22Rv1 (cell line): ENCODE results near the gene COX5A.

Experiments used
- CTCF ChIP-seq: fragments of 450-650 bp; IDR thresholded peaks from 2 replicates; pipeline ENCODE4 v1.5.1; 2017; ENCODE audit warnings: mild to moderate bottlenecking
- ZFX ChIP-seq: fragments of 450-650 bp; IDR thresholded peaks from 2 replicates; pipeline ENCODE4 v1.6.1; 2017; ENCODE audit warnings: antibody characterized with exemption, borderline replicate concordance

GRCh38 chr15:74902295-74903075 is 35.4 kb downstream of the COX5A start:
- TF ChIP-seq CTCF (no peak), ZFX (no peak)
